Adrenal gland (tissue), 12 donors: ENCODE measurements around the gene RAB18. TPM values are rescaled to one million over a fixed set of nuclear protein-coding genes. Genes with fewer than 3 reads are reported as not detected.

Source experiments
- DNase-seq, 7 donors: peaks; one replicate each; pipeline ENCODE4 v3.0.0-alpha.2; 2019 to 2020
- H3K27ac ChIP-seq, 5 donors: fragments of 200-600 bp; sonication (generic) in 4 of 5; 1 replicate in 3 of 5; 2 replicates in 2 of 5; pipeline versions ENCODE4 v1.5.1 to v1.8.0; 2016 to 2020; ENCODE audit warnings: mild to moderate bottlenecking in 1 of 5
- H3K27me3 ChIP-seq: fragments of 200-600 bp; 2 replicates; pipeline ENCODE4 v1.8.0; 2021
- H3K36me3 ChIP-seq, 2 donors: fragments of 200-600 bp; replicated peaks in 1 of 2; 1 replicate in 1 of 2; 2 replicates in 1 of 2; pipeline versions ENCODE4 v1.5.1 to v1.8.0; 2018 to 2022
- H3K4me1 ChIP-seq, 2 donors: fragments of 200-600 bp; replicated peaks in 1 of 2; 1 replicate in 1 of 2; 2 replicates in 1 of 2; pipeline versions ENCODE4 v1.5.1 to v1.8.0; 2018 to 2021
- H3K4me3 ChIP-seq, 4 donors: fragments of 200-600 bp; sonication (generic) in 3 of 4; one replicate each; pipeline ENCODE4 v1.5.1; 2016 to 2018
- H3K9me3 ChIP-seq, 3 donors: fragments of 200-600 bp; sonication (generic) in 1 of 3; replicated peaks in 1 of 3; 1 replicate in 2 of 3; 2 replicates in 1 of 3; pipeline versions ENCODE4 v1.5.1 to v1.8.0; 2016 to 2021
- POLR2A ChIP-seq, 2 donors: fragments of 450-650 bp; IDR thresholded peaks; one replicate each; pipeline ENCODE4 v1.6.1; 2017; ENCODE audit warnings: antibody characterized with exemption in 2 of 2, mild to moderate bottlenecking in 2 of 2, moderate library complexity in 1 of 2
- WGBS, 4 donors: extraction: QIAGEN DNeasy Blood & Tissue Kit in 2 of 4; methylation state at CpG; one replicate each; pipeline versions ENCODE4 v1.1.5 to v1.1.7; 2013 to 2017; 5-methylcytosine and 5-hydroxymethylcytosine counted together
- intact Hi-C, 2 donors: fragments of 100-400 bp; cut with DNase I; formaldehyde crosslinking; loops; one replicate each; pipeline versions ENCODE4 v1.14.1 to v1.15.0; 2022 to 2023
- polyA plus RNA-seq, 3 donors: library from polyadenylated mRNA; stranded (reverse); fragments of 200-250 nt in 2 of 3; fragments of 350-450 nt in 1 of 3; fragmentation: Illumina TruSeq in 1 of 3; extraction: RNeasy Lipid Tissue Mini Kit (QIAGEN cat#74804) in 1 of 3; gene quantifications; one replicate each; pipeline ENCODE4 v1.2.3, GENCODE V29; 2013 to 2014
- total RNA-seq, 9 donors: library from RNA; depleted of rRNA in 4 of 9; stranded (reverse); fragments of >200 nt in 4 of 9; fragments of 120-200 nt in 1 of 9; fragmentation: NEBNext Ultra II Directional in 1 of 9; extraction: Animal tissue kit (Norgen Biotek cat#: 25700) in 1 of 9; gene quantifications; one replicate each; pipeline versions ENCODE4 v1.1.0 to v1.2.4, GENCODE V29; 2013 to 2023
- TF ChIP-seq, protein P1 (sequence below), 6 experiments: fragments of 450-650 bp in 4 of 6; fragments of 200-600 bp in 2 of 6; sonication (generic) in 1 of 6; IDR thresholded peaks; 1 replicate in 5 of 6; 2 replicates in 1 of 6; pipeline versions ENCODE4 v1.5.1 to v1.8.0; 2016 to 2021; ENCODE audit warnings: antibody characterized with exemption in 6 of 6, mild to moderate bottlenecking in 2 of 6, moderate library complexity in 1 of 6
- donor health status: healthy with polysubstance abuse.
- donor health status: Bipolar disorder and iron deficiency.
- donor health status: DM: yes; HTN: yes; CAD: no.
- donor health status: DM: no; HTN: no; CAD: no.
- donor health status: DM: no; HTN: no; CAD: no.
- donor health status: DM: yes; HTN: yes; CAD: no.

RAB18 gene
- total and polyA plus RNA-seq, 12 donors = 22.1 to 416 (median 114) TPM

DNA sequence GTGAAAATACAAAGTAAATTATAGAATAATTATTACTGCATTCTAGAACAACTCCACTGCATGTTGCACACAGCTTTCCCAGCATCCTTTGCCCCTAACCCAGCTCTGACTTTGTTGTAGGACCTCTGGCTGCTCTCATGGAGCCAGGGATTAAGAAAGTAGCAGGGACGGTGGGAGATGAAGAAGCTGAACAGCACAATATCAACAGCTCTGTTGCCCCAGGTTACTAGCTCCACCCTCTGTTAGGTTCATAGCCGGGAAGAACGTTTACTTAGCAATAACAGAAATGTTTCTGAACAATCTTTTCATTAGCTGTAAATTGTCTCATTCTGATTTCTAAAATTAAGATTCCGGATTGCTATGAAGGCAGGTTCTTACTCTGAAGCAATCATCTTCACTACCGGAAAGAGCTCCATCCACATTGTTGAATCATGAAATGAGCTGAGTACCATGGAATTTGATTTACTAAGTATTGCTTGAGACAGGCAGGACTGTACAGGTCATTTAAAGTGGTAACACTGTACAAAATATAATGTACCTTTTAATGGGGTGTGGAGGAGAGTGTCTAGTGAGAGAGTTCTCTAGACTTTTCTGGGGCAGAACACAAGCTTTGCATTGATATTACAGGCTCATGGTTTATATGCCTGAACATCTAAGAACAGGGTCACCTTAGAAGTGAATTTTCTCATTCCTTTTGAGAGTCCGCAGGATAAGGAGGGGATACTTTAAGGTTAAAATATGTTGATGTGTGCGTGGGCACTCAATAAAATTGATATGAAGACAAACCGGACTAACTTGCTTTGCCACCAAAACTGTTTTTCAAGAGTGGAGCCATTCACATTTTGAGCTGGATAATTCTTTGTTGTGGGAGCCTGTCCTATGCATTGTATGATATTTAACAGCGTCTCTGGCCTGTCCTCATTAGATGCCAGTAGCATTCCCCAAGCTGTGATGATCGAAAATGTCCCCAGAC, 20.8 kb upstream of the RAB18 start:
- Histone ChIP-seq H3K27ac (no peak overlapping the region), H3K36me3 (no peaks in the 10 kb centered on the region), H3K4me3 (no peak overlapping the region), H3K27me3 (peaks cover 5% of the 10 kb centered on the region), H3K9me3 (no peaks in the 10 kb centered on the region), H3K4me1 (no peaks in the 10 kb centered on the region)
- intact Hi-C loops = no loop called here
- 50 to 64% (median 57%) methylated on average over 10 of the region's 10 CpGs for WGBS, 4 donors
- no peak for TF ChIP-seq POLR2A (IDR thresholded peaks at IDR 0.05)
- TF ChIP-seq, protein P1, sequence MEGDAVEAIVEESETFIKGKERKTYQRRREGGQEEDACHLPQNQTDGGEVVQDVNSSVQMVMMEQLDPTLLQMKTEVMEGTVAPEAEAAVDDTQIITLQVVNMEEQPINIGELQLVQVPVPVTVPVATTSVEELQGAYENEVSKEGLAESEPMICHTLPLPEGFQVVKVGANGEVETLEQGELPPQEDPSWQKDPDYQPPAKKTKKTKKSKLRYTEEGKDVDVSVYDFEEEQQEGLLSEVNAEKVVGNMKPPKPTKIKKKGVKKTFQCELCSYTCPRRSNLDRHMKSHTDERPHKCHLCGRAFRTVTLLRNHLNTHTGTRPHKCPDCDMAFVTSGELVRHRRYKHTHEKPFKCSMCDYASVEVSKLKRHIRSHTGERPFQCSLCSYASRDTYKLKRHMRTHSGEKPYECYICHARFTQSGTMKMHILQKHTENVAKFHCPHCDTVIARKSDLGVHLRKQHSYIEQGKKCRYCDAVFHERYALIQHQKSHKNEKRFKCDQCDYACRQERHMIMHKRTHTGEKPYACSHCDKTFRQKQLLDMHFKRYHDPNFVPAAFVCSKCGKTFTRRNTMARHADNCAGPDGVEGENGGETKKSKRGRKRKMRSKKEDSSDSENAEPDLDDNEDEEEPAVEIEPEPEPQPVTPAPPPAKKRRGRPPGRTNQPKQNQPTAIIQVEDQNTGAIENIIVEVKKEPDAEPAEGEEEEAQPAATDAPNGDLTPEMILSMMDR (IDR thresholded peaks at IDR 0.05) = no peak
- no peak for DNase-seq

DNA sequence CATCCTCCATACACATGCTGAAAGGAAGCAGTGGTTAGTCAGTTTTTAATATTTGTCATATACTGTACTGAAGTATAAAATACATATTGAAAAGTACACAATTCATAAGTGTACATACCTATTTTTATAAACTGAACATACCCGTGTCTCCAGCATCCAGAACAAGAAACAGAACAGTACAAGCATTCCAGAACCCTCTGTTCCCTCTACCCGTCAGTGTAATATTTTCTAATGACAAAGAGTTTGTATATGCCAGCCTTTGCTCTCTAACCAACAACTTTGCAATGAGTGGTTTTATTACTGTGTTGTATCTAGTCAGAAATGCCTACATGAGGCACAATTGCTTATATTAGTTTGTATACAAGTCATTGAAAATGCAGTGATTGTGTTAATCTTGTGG, 18.7 kb upstream of the RAB18 start:
- no peak for DNase-seq
- 54 to 62% (median 56%) methylated on average over 2 of the region's 2 CpGs for WGBS, 4 donors
- TF ChIP-seq, protein P1 (IDR thresholded peaks at IDR 0.05) = no peak
- Histone ChIP-seq H3K36me3 (no peaks in the 10 kb centered on the region), H3K27me3 (peaks cover 5% of the 10 kb centered on the region), H3K4me1 (no peaks in the 10 kb centered on the region), H3K27ac (no peak overlapping the region), H3K4me3 (no peak overlapping the region), H3K9me3 (no peaks in the 10 kb centered on the region)
- intact Hi-C loops = no loop called here

DNA sequence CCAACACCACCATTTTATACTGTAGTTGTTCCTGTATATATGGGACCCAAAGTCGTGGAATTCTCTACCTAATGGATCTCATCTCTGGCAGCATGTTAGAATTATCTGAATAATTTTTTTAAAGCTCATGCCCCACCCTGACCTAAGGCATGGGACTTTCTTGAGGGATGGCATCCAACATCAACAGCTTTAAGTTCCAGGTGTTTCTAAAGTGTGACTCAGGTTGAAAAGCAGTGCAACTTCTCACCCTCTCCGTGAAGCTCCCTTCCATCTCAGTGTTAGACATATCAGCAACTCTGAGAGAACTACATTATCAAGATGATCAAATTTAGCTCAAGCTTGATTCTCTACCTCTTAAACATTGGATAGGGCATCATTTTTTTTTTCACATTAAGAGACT, 18.1 kb upstream of the RAB18 start:
- intact Hi-C loops = no loop called here
- 34 to 73% (median 47%) methylated on average over 2 of the region's 2 CpGs for WGBS, 4 donors
- H3K27me3 ChIP-seq = peaks cover 5% of the 10 kb centered on the region
- no peaks in the 10 kb centered on the region for H3K4me1 ChIP-seq
- no peaks in the 10 kb centered on the region for H3K36me3 ChIP-seq
- H3K9me3 ChIP-seq = no peaks in the 10 kb centered on the region
- TF ChIP-seq, protein P1 (IDR thresholded peaks at IDR 0.05) = no peak
- no peak for TF ChIP-seq POLR2A (IDR thresholded peaks at IDR 0.05)
- H3K27ac ChIP-seq = no peak overlapping the region
- no peak for DNase-seq
- no peak overlapping the region for H3K4me3 ChIP-seq

DNA sequence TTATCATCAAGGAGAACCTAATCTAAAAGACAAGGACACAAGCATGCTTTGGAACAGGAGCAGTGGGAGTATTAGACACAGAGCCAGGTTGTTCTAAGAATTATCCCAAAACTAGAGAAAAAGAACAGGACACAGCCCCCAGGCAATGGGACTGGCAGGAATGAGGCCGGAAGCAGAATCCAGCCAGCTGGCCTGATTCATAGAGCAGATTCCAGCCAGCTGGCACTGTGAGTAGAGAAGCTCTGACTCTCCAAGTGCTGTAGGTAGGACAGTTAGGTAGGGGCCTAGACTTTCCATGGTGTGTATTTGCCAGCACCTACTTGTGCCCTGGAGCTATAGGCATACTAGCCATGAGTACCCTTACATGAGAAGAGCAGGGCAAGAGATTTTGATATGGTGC, 13.3 kb upstream of the RAB18 start:
- Histone ChIP-seq H3K9me3 (no peaks in the 10 kb centered on the region), H3K27me3 (peaks cover 5% of the 10 kb centered on the region), H3K4me3 (no peak overlapping the region), H3K36me3 (no peaks in the 10 kb centered on the region), H3K4me1 (no peaks in the 10 kb centered on the region), H3K27ac (no peak overlapping the region)
- DNase-seq = no peak
- 86 to 100% (median 92%) methylated on average over 1 of the region's 1 CpG for WGBS, 4 donors
- TF ChIP-seq POLR2A (IDR thresholded peaks at IDR 0.05) = no peak
- TF ChIP-seq, protein P1 (IDR thresholded peaks at IDR 0.05) = no peak
- intact Hi-C loops = no loop called here
